ENCODE results near the gene DZANK1.
A peak's percentile ranks its signal among the peaks of the same experiment; 100 is the strongest.

DZANK1 gene

GRCh38 chr20:18466894-18467730 is at the start of gene DZANK1, which contains the start of gene POLR3F:
Gene DZANK1 (minus strand): TSS chr20:18467030. CDS start chr20:18465358, 1,672 bp downstream.
Gene POLR3F (plus strand): TSS chr20:18467390. CDS start chr20:18467507, 117 bp downstream.
- peak within 1 kb of the TSS; percentile 85 for H3K27ac ChIP-seq
- TF ChIP-seq ZFX (IDR thresholded peaks at IDR 0.05; ENCODE audit: borderline replicate concordance) (no peak), CTCF (IDR thresholded peaks at IDR 0.05) (no peak)

GRCh38 chr20:18515973-18516372 is 49.1 kb upstream of the DZANK1 start:
- H3K27ac ChIP-seq: no peak overlapping the region
- no peak for TF ChIP-seq ZFX (IDR thresholded peaks at IDR 0.05; ENCODE audit: borderline replicate concordance)
- no peak for TF ChIP-seq CTCF (IDR thresholded peaks at IDR 0.05)

GRCh38 chr20:18514127-18514526 is 47.3 kb upstream of the DZANK1 start:
- H3K27ac ChIP-seq: no peak overlapping the region
- TF ChIP-seq CTCF (IDR thresholded peaks at IDR 0.05): no peak
- no peak for TF ChIP-seq ZFX (IDR thresholded peaks at IDR 0.05; ENCODE audit: borderline replicate concordance)

- no peak overlapping the region for H3K27ac ChIP-seq
- no peak for TF ChIP-seq ZFX (IDR thresholded peaks at IDR 0.05; ENCODE audit: borderline replicate concordance)
- no peak for TF ChIP-seq CTCF (IDR thresholded peaks at IDR 0.05)
These were observed 46.4 kb upstream of the DZANK1 start for GRCh38 chr20:18513208-18513607.

GRCh38 chr20:18511571-18511970 is 44.7 kb upstream of the DZANK1 start:
- TF ChIP-seq ZFX (IDR thresholded peaks at IDR 0.05; ENCODE audit: borderline replicate concordance) (no peak), CTCF (IDR thresholded peaks at IDR 0.05) (no peak)
- no peak overlapping the region for H3K27ac ChIP-seq

GRCh38 chr20:18507218-18508191 is 40.7 kb upstream of the DZANK1 start, which contains the start of gene SEC23B:
Gene SEC23B (plus strand): TSS chr20:18507940. CDS start chr20:18510836, 2,896 bp downstream.
- no peak for TF ChIP-seq ZFX (IDR thresholded peaks at IDR 0.05; ENCODE audit: borderline replicate concordance)
- TF ChIP-seq CTCF (IDR thresholded peaks at IDR 0.05): no peak
- peak within 1 kb of the TSS; percentile 96 for H3K27ac ChIP-seq
